Ishikawa (cell line): ENCODE data around the gene TFIP11.

Source experiments
- EP300 ChIP-seq: IDR thresholded peaks from 2 replicates; pipeline ENCODE4 v1.6.1; 2012; ENCODE audit warnings: borderline replicate concordance
- MAX ChIP-seq: IDR thresholded peaks from 2 replicates; pipeline ENCODE4 v1.6.1; 2012
- NFIC ChIP-seq: IDR thresholded peaks from 2 replicates; pipeline ENCODE4 v1.6.1; 2012
- RAD21 ChIP-seq: IDR thresholded peaks from 2 replicates; pipeline ENCODE4 v1.6.1; 2012; ENCODE audit warnings: low read depth
- REST ChIP-seq: IDR thresholded peaks from 2 replicates; pipeline ENCODE4 v1.6.1; 2012; ENCODE audit warnings: low read depth, mild to moderate bottlenecking
- TAF1 ChIP-seq: IDR thresholded peaks from 2 replicates; pipeline ENCODE4 v1.6.1; 2012; ENCODE audit warnings: low read depth, mild to moderate bottlenecking
- TCF12 ChIP-seq: IDR thresholded peaks from 2 replicates; pipeline ENCODE4 v1.6.1; 2012; ENCODE audit warnings: low read depth
- TEAD4 ChIP-seq: IDR thresholded peaks from 2 replicates; pipeline ENCODE4 v1.6.1; 2012
- USF1 ChIP-seq: IDR thresholded peaks from 2 replicates; pipeline ENCODE4 v1.6.1; 2012
- YY1 ChIP-seq: IDR thresholded peaks from 2 replicates; pipeline ENCODE4 v1.6.1; 2012; ENCODE audit warnings: low read depth

- TF ChIP-seq USF1 (no peak), TAF1 (no peak), TEAD4 (no peak), NFIC (no peak), RAD21 (no peak), YY1 (no peak), MAX (no peak), EP300 (no peak), TCF12 (no peak), REST (no peak)
Observed at GRCh38 chr22:26546282-26546681, 34.0 kb upstream of the TFIP11 start.
